HepG2 (cell line): ENCODE measurements around the gene FAH. TPM values are rescaled to one million over a fixed set of nuclear protein-coding genes. Genes with fewer than 3 reads are reported as not detected.

Experiments used
- ATAC-seq: fragments of 200-7000 bp; cut with Tn5 transposase; 3 replicates; pipeline ENCODE4 v1.9.1; 2020; ENCODE audit warnings: mild to moderate bottlenecking, moderate library complexity
- BruUV-seq: library from RNA; stranded (reverse); fragments of 400-500 nt; replicated peaks from 2 replicates; lab custom pipeline; 2021; lab: Mats Ljungman, UMichigan
- CTCF ChIA-PET: fragments of 300-600 bp; formaldehyde crosslinking; extraction: SDS; loops from one replicate; lab custom pipeline; 2021; ENCODE audit warnings: low total read pairs, inconsistent platforms, low intra/inter-chr PET ratio; lab: Yijun Ruan, JAX
- POLR2A ChIA-PET: fragments of 350-600 bp; sonication (Branson Sonifier 250); formaldehyde crosslinking; loops from one replicate; lab custom pipeline; 2020; ENCODE audit warnings: antibody characterized with exemption, inconsistent platforms; lab: Yijun Ruan, JAX
- DNase-seq: peaks from one replicate; pipeline ENCODE4 v3.0.0-alpha.2; 2015; ENCODE audit warnings: low spot score
- FAIRE-seq: peaks from 3 replicates; lab custom pipeline; 2011; peaks lifted over from hg19 to GRCh38; lab: Jason Lieb, UNC
- H2AFZ ChIP-seq: one replicate; pipeline ENCODE4 v1.6.1; 2011; ENCODE audit warnings: low read length, inconsistent platforms
- H3K27ac ChIP-seq: fragments of 300-600 bp; 3 replicates; pipeline ENCODE4 v1.8.0; 2011; ENCODE audit warnings: mixed run types, mild to moderate bottlenecking, mixed read lengths, low read length, inconsistent platforms; ENCODE audit not compliant: insufficient read depth; ENCODE audit errors: extremely low read length
- H3K27me3 ChIP-seq, 2 experiments: fragments of 200-600 bp in 1 of 2; 2 replicates in 1 of 2; 3 replicates in 1 of 2; pipeline versions ENCODE4 v1.6.0 to v1.8.0; 2011; ENCODE audit warnings: low read length in 2 of 2, mild to moderate bottlenecking in 2 of 2, moderate library complexity in 2 of 2, inconsistent platforms in 1 of 2; ENCODE audit not compliant: insufficient read depth in 2 of 2, control insufficient read depth in 1 of 2
- H3K36me3 ChIP-seq, 2 experiments: fragments of 200-600 bp in 1 of 2; replicated peaks in 1 of 2; 2 replicates in 1 of 2; 3 replicates in 1 of 2; pipeline versions ENCODE4 v1.5.1 to v1.8.0; 2011; ENCODE audit warnings: low read length in 2 of 2, inconsistent platforms in 1 of 2; ENCODE audit not compliant: insufficient read depth in 2 of 2, control insufficient read depth in 1 of 2
- H3K4me1 ChIP-seq: 2 replicates; pipeline ENCODE4 v1.5.1; 2012; ENCODE audit warnings: low read length, inconsistent platforms; ENCODE audit not compliant: insufficient read depth
- H3K4me2 ChIP-seq: 2 replicates; pipeline ENCODE4 v1.6.0; 2011; ENCODE audit warnings: low read depth, low read length, inconsistent platforms
- H3K4me3 ChIP-seq, 3 experiments: fragments of 200-600 bp in 1 of 3; sonication (generic), shearing (Covaris generic) in 1 of 3; replicated peaks in 1 of 3; 2 replicates each; pipeline ENCODE4 v1.5.1; 2011 to 2016; ENCODE audit warnings: low read length in 3 of 3, inconsistent platforms in 2 of 3, low read depth in 2 of 3, mild to moderate bottlenecking in 2 of 3, control low read depth in 1 of 3, mixed read lengths in 1 of 3; ENCODE audit not compliant: insufficient read depth in 1 of 3
- H3K79me2 ChIP-seq: one replicate; pipeline ENCODE4 v1.6.1; 2011; ENCODE audit warnings: low read length, inconsistent platforms; ENCODE audit not compliant: insufficient read depth
- H3K9ac ChIP-seq: 2 replicates; pipeline ENCODE4 v1.6.0; 2011; ENCODE audit warnings: mild to moderate bottlenecking, low read depth, low read length, inconsistent platforms; ENCODE audit not compliant: insufficient read depth
- H3K9me3 ChIP-seq: 2 replicates; pipeline ENCODE4 v1.5.1; 2012; ENCODE audit warnings: mild to moderate bottlenecking, low read length
- H4K20me1 ChIP-seq: 2 replicates; pipeline ENCODE4 v1.6.0; 2011; ENCODE audit warnings: inconsistent platforms, mild to moderate bottlenecking, low read length, moderate library complexity; ENCODE audit not compliant: insufficient read depth
- DDIT3 ChIP-seq: sonication (generic); formaldehyde crosslinking; IDR thresholded peaks from 2 replicates; pipeline ENCODE4 v1.4.0; 2020; ENCODE audit warnings: mild to moderate bottlenecking, missing genetic modification reagents
- FOXP1 ChIP-seq, 2 experiments: fragments of 450-650 bp in 1 of 2; IDR thresholded peaks; 2 replicates each; pipeline ENCODE4 v1.6.1; 2017 to 2018; ENCODE audit warnings: antibody characterized with exemption in 1 of 2
- FOXP4 ChIP-seq: sonication (generic); formaldehyde crosslinking; IDR thresholded peaks from 2 replicates; pipeline ENCODE4 v1.4.0; 2020; ENCODE audit warnings: missing genetic modification reagents
- KDM5A ChIP-seq: fragments of 200-600 bp; sonication (generic); IDR thresholded peaks from 2 replicates; pipeline ENCODE4 v1.7.0; 2018; ENCODE audit warnings: antibody characterized with exemption, mild to moderate bottlenecking, low read length, borderline replicate concordance
- MBNL3 ChIP-seq: fragments of 250-450 bp; sonication (Bioruptor Pico); conservative IDR thresholded peaks from 2 replicates; pipeline ENCODE4 v1.8.0; 2022; ENCODE audit warnings: mild to moderate bottlenecking, inconsistent platforms
- ZBTB8A ChIP-seq: sonication (generic); formaldehyde crosslinking; IDR thresholded peaks from 2 replicates; pipeline ENCODE4 v1.4.0; 2020; ENCODE audit warnings: mild to moderate bottlenecking, low read depth, missing genetic modification reagents, borderline replicate concordance
- ZC3H4 ChIP-seq: sonication (generic); formaldehyde crosslinking; IDR thresholded peaks from 2 replicates; pipeline ENCODE4 v1.4.0; 2020; ENCODE audit warnings: missing genetic modification reagents, borderline replicate concordance
- ZFP91 ChIP-seq: sonication (generic); formaldehyde crosslinking; IDR thresholded peaks from 2 replicates; pipeline ENCODE4 v1.9.0; 2022; ENCODE audit warnings: missing genetic modification reagents, mild to moderate bottlenecking, borderline replicate concordance
- ZNF607 ChIP-seq: sonication (generic); formaldehyde crosslinking; IDR thresholded peaks from 2 replicates; pipeline ENCODE4 v1.5.1; 2020; ENCODE audit warnings: missing genetic modification reagents, mild to moderate bottlenecking, borderline replicate concordance
- ZNF780A ChIP-seq: sonication (generic); formaldehyde crosslinking; IDR thresholded peaks from 2 replicates; pipeline ENCODE4 v1.8.0; 2022; ENCODE audit warnings: mild to moderate bottlenecking, missing genetic modification reagents, moderate library complexity
- WGBS: methylation state at CpG from one replicate; pipeline ENCODE4 v1.1.6; 2017; ENCODE audit warnings: low lambda C conversion rate; 5-methylcytosine and 5-hydroxymethylcytosine counted together
- in situ Hi-C: cut with HindIII; loops from 2 replicates; pipeline ENCODE4 v1.10.0; 2017; ENCODE audit warnings: low pct_unique_long_range_greater_than_20kb; ENCODE audit not compliant: extremely low pct_ligation_motif_present
- intact Hi-C: fragments of 100-400 bp; cut with micrococcal nuclease; formaldehyde crosslinking; loops from one replicate; pipeline ENCODE4 v1.10.0; 2022; ENCODE audit not compliant: unreplicated experiment
- polyA plus RNA-seq, 8 experiments: library from polyadenylated mRNA; depleted of rRNA in 3 of 8; stranded (reverse) in 7 of 8; unstranded in 1 of 8; fragments of >200 nt; fragmentation: Illumina TruSeq in 4 of 8; extraction: Trizol in 4 of 8; gene quantifications; 2 replicates each; pipeline versions ENCODE4 v1.2.1 to v1.2.3, GENCODE V29; 2011 to 2016; ENCODE audit warnings: low read depth in 4 of 8, missing spikeins in 1 of 8, mixed read lengths in 1 of 8; ENCODE audit not compliant: insufficient read depth in 1 of 8
- total RNA-seq, 5 experiments: library from RNA; depleted of rRNA; stranded (reverse); fragments of >200 nt; fragmentation: Illumina TruSeq; extraction: Trizol; gene quantifications; 2 replicates each; pipeline ENCODE4 v1.2.3, GENCODE V29; 2016; ENCODE audit warnings: low read depth in 1 of 5

Gene FAH
- total and polyA plus RNA-seq, 2 of the 13 experiments (the other 11 are each of a cell fraction or from before 2014, with no cell fraction given): 36.6 to 75.0 TPM

GRCh38 chr15:80168421-80168820 is 15.6 kb downstream of the FAH start:
- Histone ChIP-seq H3K27me3 (no peaks in the 10 kb centered on the region), H3K9ac (no peak overlapping the region), H4K20me1 (no peaks in the 10 kb centered on the region), H3K4me1 (peaks cover 35% of the 10 kb centered on the region), H2AFZ (no peak overlapping the region), H3K4me3 (no peak overlapping the region), H3K36me3 (peaks cover 1 to 20% of the 10 kb centered on the region in 2 experiments; a peak in 4 of 5 replicates), H3K79me2 (no peaks in the 10 kb centered on the region), H3K27ac (no peak overlapping the region), H3K9me3 (no peaks in the 10 kb centered on the region), H3K4me2 (no peak overlapping the region)
- no TSS peak for BruUV-seq
- in situ Hi-C loops (loop anchor here (25.0 kb wide), 1 partner anchor 281 kb away; the partner anchor contains the start of gene MTHFS), intact Hi-C loops (no loop called here)
- ChIA-PET CTCF (no interaction called here), POLR2A (no interaction called here)
- TF ChIP-seq ZBTB8A (CRISPR knock-in tag) (no peak), FOXP4 (CRISPR knock-in tag) (no peak), KDM5A (no peak), DDIT3 (CRISPR knock-in tag) (no peak), ZFP91 (no peak), ZC3H4 (no peak), FOXP1 (IDR thresholded peaks at IDR 0.05) (no peak), FOXP1 (CRISPR knock-in tag; IDR thresholded peaks at IDR 0.05) (no peak), ZNF780A (CRISPR knock-in tag) (no peak), ZNF607 (CRISPR knock-in tag) (no peak), MBNL3 (CRISPR knock-in tag) (no peak)
- 94% methylated on average over 5 of the region's 5 CpGs for WGBS
- ATAC-seq (no peak), DNase-seq (no peak), FAIRE-seq (no peak)
